K562 (cell line): ENCODE measurements around the gene MEF2C. TPM values are rescaled to one million over a fixed set of nuclear protein-coding genes. Genes with fewer than 3 reads are reported as not detected.

Experiments
- ATAC-seq: fragments of 200-7000 bp; cut with Tn5 transposase; 3 replicates; pipeline ENCODE4 v1.9.1; 2020; ENCODE audit warnings: moderate library complexity
- BruUV-seq: library from RNA; stranded (reverse); fragments of 400-500 nt; replicated peaks from 2 replicates; lab custom pipeline; 2021; lab: Mats Ljungman, UMichigan
- CTCF ChIA-PET: fragments of 300-600 bp; formaldehyde crosslinking; extraction: SDS; loops from one replicate; lab custom pipeline; 2021; ENCODE audit warnings: low intra/inter-chr PET ratio; lab: Yijun Ruan, JAX
- POLR2A ChIA-PET: fragments of 300-600, 350-650 bp; sonication (Branson Sonifier 250); formaldehyde crosslinking; extraction: SDS; loops from one replicate; lab custom pipeline; 2021; ENCODE audit warnings: antibody characterized with exemption, inconsistent platforms; lab: Yijun Ruan, JAX
- DNase-seq, 4 experiments: peaks; one replicate each; pipeline versions ENCODE4 v3.0.0 to v3.0.0-alpha.2; 2011 to 2018; ENCODE audit warnings: low spot score in 3 of 4, mixed read lengths in 3 of 4; ENCODE audit errors: extremely low read depth in 1 of 4
- FAIRE-seq: peaks from 2 replicates; lab custom pipeline; 2011; peaks lifted over from hg19 to GRCh38; lab: Jason Lieb, UNC
- H2AFZ ChIP-seq: 2 replicates; pipeline ENCODE4 v1.6.0; 2011; ENCODE audit warnings: low read depth, low read length, control low read depth, inconsistent platforms
- H3K27ac ChIP-seq: fragments of 200-600 bp; 3 replicates; pipeline ENCODE4 v1.8.0; 2011; ENCODE audit warnings: low read depth, mild to moderate bottlenecking, control low read depth, inconsistent platforms, low read length, moderate library complexity, mixed read lengths; ENCODE audit errors: extremely low read depth
- H3K27me3 ChIP-seq, 2 experiments: fragments of 300-600 bp in 1 of 2; 2 replicates in 1 of 2; 3 replicates in 1 of 2; pipeline versions ENCODE4 v1.6.0 to v1.8.0; 2011; ENCODE audit warnings: inconsistent platforms in 2 of 2, low read length in 2 of 2, mild to moderate bottlenecking in 1 of 2, mixed read lengths in 1 of 2, moderate library complexity in 1 of 2; ENCODE audit not compliant: control insufficient read depth in 2 of 2, insufficient read depth in 2 of 2
- H3K36me3 ChIP-seq: fragments of 300-600 bp; 3 replicates; pipeline ENCODE4 v1.8.0; 2011; ENCODE audit warnings: mild to moderate bottlenecking, low read length, inconsistent platforms; ENCODE audit not compliant: control insufficient read depth, insufficient read depth
- H3K4me1 ChIP-seq, 2 experiments: fragments of 200-600 bp in 1 of 2; replicated peaks in 1 of 2; 2 replicates in 1 of 2; 3 replicates in 1 of 2; pipeline versions ENCODE4 v1.5.1 to v1.8.0; 2011; ENCODE audit warnings: inconsistent platforms in 2 of 2, low read length in 2 of 2, mild to moderate bottlenecking in 1 of 2, mixed read lengths in 1 of 2, moderate library complexity in 1 of 2; ENCODE audit not compliant: control insufficient read depth in 2 of 2, insufficient read depth in 2 of 2
- H3K4me2 ChIP-seq: 2 replicates; pipeline ENCODE4 v1.6.1; 2011; ENCODE audit warnings: low read length, control low read depth, inconsistent platforms, mixed read lengths; ENCODE audit not compliant: insufficient read depth
- H3K4me3 ChIP-seq: fragments of 200-600 bp; sonication (generic), shearing (Covaris generic); 2 replicates; pipeline ENCODE4 v1.5.1; 2016; ENCODE audit warnings: control low read depth, inconsistent platforms
- H3K79me2 ChIP-seq: fragments of 200-600 bp; 3 replicates; pipeline ENCODE4 v1.8.0; 2011; ENCODE audit warnings: low read length, inconsistent platforms; ENCODE audit not compliant: control insufficient read depth, insufficient read depth
- H3K9ac ChIP-seq, 2 experiments: 2 replicates each; pipeline versions ENCODE4 v1.6.0 to v1.6.1; 2011; ENCODE audit warnings: low read depth in 2 of 2, low read length in 2 of 2, control low read depth in 1 of 2, inconsistent platforms in 1 of 2, mild to moderate bottlenecking in 1 of 2, mixed read lengths in 1 of 2; ENCODE audit not compliant: insufficient read depth in 1 of 2
- H3K9me1 ChIP-seq: one replicate; pipeline ENCODE4 v1.6.0; 2011; ENCODE audit warnings: inconsistent platforms, mild to moderate bottlenecking, low read length, moderate library complexity; ENCODE audit not compliant: control insufficient read depth, insufficient read depth
- H3K9me3 ChIP-seq: replicated peaks from 2 replicates; pipeline ENCODE4 v1.5.1; 2011; ENCODE audit warnings: low read depth, low read length, inconsistent platforms; ENCODE audit not compliant: control insufficient read depth, insufficient read depth
- H4K20me1 ChIP-seq: replicated peaks from 2 replicates; pipeline ENCODE4 v1.6.1; 2011; ENCODE audit warnings: low read length, inconsistent platforms, mixed read lengths; ENCODE audit not compliant: control insufficient read depth, insufficient read depth
- CBX8 ChIP-seq: fragments of 200-600 bp; sonication (generic); IDR thresholded peaks from 2 replicates; pipeline ENCODE4 v1.6.1; 2012; ENCODE audit warnings: borderline replicate concordance, mixed run types, low read depth, mild to moderate bottlenecking, moderate library complexity, mixed read lengths, low read length, control low read depth, inconsistent platforms; ENCODE audit not compliant: poor library complexity, severe bottlenecking; ENCODE audit errors: extremely low read depth
- HMGXB4 ChIP-seq: sonication (generic); formaldehyde crosslinking; IDR thresholded peaks from 2 replicates; pipeline ENCODE4 v1.8.1; 2023; ENCODE audit warnings: mild to moderate bottlenecking, missing genetic modification reagents
- MNT ChIP-seq, 2 experiments: fragments of 450-650 bp; conservative IDR thresholded peaks; 2 replicates each; pipeline ENCODE4 v1.6.1; 2017; ENCODE audit warnings: mild to moderate bottlenecking in 2 of 2, moderate library complexity in 2 of 2
- NFYB ChIP-seq: IDR thresholded peaks from 2 replicates; pipeline ENCODE4 v1.6.1; 2011; ENCODE audit warnings: mild to moderate bottlenecking, moderate library complexity; ENCODE audit not compliant: insufficient read length; ENCODE audit errors: extremely low read depth
- RREB1 ChIP-seq: fragments of 250-450 bp; sonication (Bioruptor Pico); IDR thresholded peaks from 2 replicates; pipeline ENCODE4 v1.4.0; 2020
- SMARCC2 ChIP-seq: fragments of 450-650 bp; IDR thresholded peaks from 2 replicates; pipeline ENCODE4 v1.6.1; 2017; ENCODE audit warnings: antibody characterized with exemption, moderate library complexity, mild to moderate bottlenecking, low read depth
- XRCC5 ChIP-seq: fragments of 200-400 bp; formaldehyde crosslinking; IDR thresholded peaks from 2 replicates; pipeline ENCODE4 v1.6.1; 2017; ENCODE audit warnings: low read depth, mild to moderate bottlenecking, low read length
- WGBS: fragments of 100-300 bp; shearing (Covaris generic); methylation state at CpG from one replicate; pipeline ENCODE4 v1.1.6; 2016; ENCODE audit warnings: low coverage, mixed read lengths; ENCODE audit not compliant: insufficient coverage; ENCODE audit errors: missing lambda C conversion rate; 5-methylcytosine and 5-hydroxymethylcytosine counted together
- in situ Hi-C: fragments of 300-500 bp; cut with MboI; formaldehyde crosslinking; loops from 4 replicates; pipeline ENCODE4 v1.15.0; 2018; ENCODE audit warnings: inconsistent platforms, mixed read lengths
- intact Hi-C: fragments of 100-400 bp; cut with micrococcal nuclease; formaldehyde crosslinking; loops from 2 replicates; pipeline ENCODE4 v1.14.2; 2022
- polyA plus RNA-seq, 8 experiments: library from polyadenylated mRNA; depleted of rRNA in 4 of 8; stranded (reverse) in 5 of 8; unstranded in 3 of 8; fragments of >200 nt; fragmentation: Nextera tagmentation in 2 of 8; fragmentation: Illumina TruSeq in 1 of 8; extraction: Ambion mirVana in 2 of 8; extraction: Trizol in 1 of 8; gene quantifications; 2 replicates each; pipeline versions ENCODE4 v1.2.1 to v1.2.3, GENCODE V29; 2011 to 2014; ENCODE audit warnings: inconsistent platforms in 1 of 8, missing spikeins in 1 of 8
- total RNA-seq, 7 experiments: library from RNA; depleted of rRNA in 6 of 7; stranded (reverse); fragments of >200 nt in 6 of 7; fragmentation: Illumina TruSeq in 2 of 7; extraction: Trizol in 2 of 7; gene quantifications; 2 replicates each; pipeline versions ENCODE4 v1.2.1 to v1.2.3, GENCODE V29; 2011 to 2021; ENCODE audit warnings: low replicate concordance in 1 of 7

Gene MEF2C
- total and polyA plus RNA-seq, 9 of the 15 experiments (the other 6 are each of a cell fraction or from before 2014, with no cell fraction given), result 25.1 to 67.8 (median 58.3) TPM

- Histone ChIP-seq H3K9ac (no peak overlapping the region), H2AFZ (no peak overlapping the region), H4K20me1 (no peaks in the 10 kb centered on the region), H3K4me2 (no peak overlapping the region), H3K36me3 (peaks cover 2% of the 10 kb centered on the region; the same call in 1 of the 3 replicates), H3K9me3 (no peaks in the 10 kb centered on the region), H3K4me1 (peaks cover 0 to 12% of the 10 kb centered on the region in 2 experiments; a peak in 3 of 5 replicates), H3K27me3 (no peaks in the 10 kb centered on the region), H3K4me3 (no peak overlapping the region), H3K27ac (no peak overlapping the region), H3K79me2 (peaks cover 5% of the 10 kb centered on the region; the same call in 1 of the 3 replicates), H3K9me1 (no peaks in the 10 kb centered on the region)
- no peak for FAIRE-seq
- ChIA-PET POLR2A (interaction anchor here (0.8 to 1.6 kb wide), 2 partner anchors 16 to 26 kb away, joined by 3 read pairs; no protein-coding TSS in a partner anchor), CTCF (no interaction called here)
- WGBS, result 73% methylated on average over 3 of the region's 3 CpGs
- DNase-seq, result no peak
- in situ Hi-C loops, result no loop called here
- ATAC-seq, result no peak
- TF ChIP-seq XRCC5 (no peak), HMGXB4 (CRISPR knock-in tag) (no peak), SMARCC2 (no peak), MNT (conservative IDR thresholded peaks at IDR 0.05) (no peak), RREB1 (CRISPR knock-in tag) (no peak), CBX8 (no peak), NFYB (no peak)
- BruUV-seq, result no TSS peak
- intact Hi-C loops, result no loop called here
These were observed 95.1 kb downstream of the MEF2C start for GRCh38 chr5:88787856-88788255.
